ENCODE results near the gene STK10.

DNA sequence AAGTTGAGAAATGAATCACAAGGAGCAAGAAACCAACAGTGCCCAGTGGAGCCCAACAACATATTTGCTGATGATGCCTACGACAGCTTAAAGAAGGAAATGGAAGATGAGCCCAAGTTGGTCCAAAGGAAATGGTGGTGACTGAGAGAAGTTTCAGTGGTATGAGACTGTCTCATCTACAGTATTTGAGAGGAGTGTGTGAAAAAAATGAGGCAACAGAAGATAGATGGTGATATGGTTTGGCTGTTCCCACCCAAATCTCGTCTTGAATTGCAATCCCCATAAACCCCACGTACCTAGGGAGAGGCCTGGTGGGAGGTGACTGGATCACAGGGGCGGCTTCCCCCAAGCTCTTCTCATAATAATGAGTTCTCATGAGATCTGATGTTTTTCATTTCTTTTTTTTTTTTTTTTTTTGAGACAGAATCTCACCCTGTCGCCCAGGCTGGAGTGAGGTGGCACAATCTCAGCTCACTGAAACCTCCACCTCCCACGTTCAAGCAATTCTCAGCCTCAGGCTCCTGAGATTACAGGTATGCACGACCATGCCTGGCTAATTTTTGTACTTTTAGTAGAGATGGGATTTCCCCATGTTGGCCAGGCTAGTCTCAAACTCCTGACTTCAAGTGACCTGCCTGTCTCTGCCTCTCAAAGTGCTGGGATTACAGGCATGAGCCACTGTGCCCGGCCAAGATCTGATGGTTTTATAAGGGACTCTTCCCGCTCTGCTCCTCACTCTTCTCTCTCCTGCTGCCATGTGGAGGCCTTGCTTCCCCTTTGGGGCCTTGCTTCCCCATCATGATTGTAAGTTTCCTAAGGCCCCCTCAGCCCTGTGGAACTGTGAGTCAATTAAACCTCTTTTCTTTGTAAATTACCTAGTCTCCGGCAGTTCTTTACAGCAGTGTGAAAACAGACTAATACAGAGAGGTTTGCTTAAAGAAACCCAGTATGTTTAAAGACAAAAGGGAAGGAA, 36.2 kb upstream of the STK10 start:
- TF ChIP-seq, protein P1, sequence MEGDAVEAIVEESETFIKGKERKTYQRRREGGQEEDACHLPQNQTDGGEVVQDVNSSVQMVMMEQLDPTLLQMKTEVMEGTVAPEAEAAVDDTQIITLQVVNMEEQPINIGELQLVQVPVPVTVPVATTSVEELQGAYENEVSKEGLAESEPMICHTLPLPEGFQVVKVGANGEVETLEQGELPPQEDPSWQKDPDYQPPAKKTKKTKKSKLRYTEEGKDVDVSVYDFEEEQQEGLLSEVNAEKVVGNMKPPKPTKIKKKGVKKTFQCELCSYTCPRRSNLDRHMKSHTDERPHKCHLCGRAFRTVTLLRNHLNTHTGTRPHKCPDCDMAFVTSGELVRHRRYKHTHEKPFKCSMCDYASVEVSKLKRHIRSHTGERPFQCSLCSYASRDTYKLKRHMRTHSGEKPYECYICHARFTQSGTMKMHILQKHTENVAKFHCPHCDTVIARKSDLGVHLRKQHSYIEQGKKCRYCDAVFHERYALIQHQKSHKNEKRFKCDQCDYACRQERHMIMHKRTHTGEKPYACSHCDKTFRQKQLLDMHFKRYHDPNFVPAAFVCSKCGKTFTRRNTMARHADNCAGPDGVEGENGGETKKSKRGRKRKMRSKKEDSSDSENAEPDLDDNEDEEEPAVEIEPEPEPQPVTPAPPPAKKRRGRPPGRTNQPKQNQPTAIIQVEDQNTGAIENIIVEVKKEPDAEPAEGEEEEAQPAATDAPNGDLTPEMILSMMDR (conservative IDR thresholded peaks at IDR 0.05; ENCODE audit: low read length) = no peak
- no peak for TF ChIP-seq EZH2phosphoT487 (IDR thresholded peaks at IDR 0.05; ENCODE audit: borderline replicate concordance)
